K562 treated with DMSO at 1 percent for 24 hours (cell line): ENCODE data around the gene DNAJC30. TPM values are rescaled to one million over a fixed set of nuclear protein-coding genes. Genes with fewer than 3 reads are reported as not detected.

ENCODE experiments used
- total RNA-seq: library from RNA; unstranded; fragments of 300-600 nt; gene quantifications from 2 replicates; pipeline ENCODE4 v1.2.3, GENCODE V29; 2022; ENCODE audit warnings: low read depth; ENCODE audit not compliant: insufficient read depth

DNAJC30 gene
- 7.5 and 8.2 TPM in 2 replicates for total RNA-seq

DNA sequence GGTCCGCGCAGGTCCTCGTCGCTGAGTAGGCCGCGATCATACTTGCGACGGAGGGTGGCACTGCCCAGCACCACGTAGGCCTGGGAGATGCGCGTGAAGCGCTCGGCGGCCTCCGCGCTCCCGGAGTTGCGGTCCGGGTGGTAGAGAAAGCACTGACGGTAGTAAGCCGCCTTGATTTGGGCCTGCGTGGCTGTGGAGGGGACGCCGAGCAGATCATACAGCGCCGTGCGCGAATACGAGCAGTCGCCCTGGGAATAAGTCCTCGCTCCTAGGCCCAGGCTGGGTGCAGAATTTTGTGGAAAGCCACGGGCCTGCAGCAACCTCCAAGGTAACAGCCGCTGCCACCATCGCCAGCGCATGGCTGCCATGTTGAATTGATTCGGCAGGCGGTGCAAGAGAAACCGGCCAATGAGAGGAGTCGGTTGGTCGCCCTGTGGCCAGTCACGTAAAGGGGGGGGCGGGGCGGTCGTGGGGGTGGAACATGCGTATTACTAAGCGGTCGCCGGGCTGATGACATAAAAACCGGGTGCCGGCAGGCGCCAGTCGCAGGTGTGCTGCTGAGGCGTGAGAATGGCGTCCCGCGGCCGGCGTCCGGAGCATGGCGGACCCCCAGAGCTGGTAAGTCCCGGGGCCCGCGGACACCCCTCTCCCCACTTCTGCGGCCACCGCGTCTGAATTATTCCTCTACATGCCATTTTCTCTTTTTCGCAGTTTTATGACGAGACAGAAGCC is at the start of gene DNAJC30, which contains the start of gene BUD23:
TSS of gene DNAJC30 (minus strand) at position 398 of the 732 bp plus-strand sequence. CDS start at position 368, 30 bp downstream.
TSS of gene BUD23 (plus strand) at position 542 of the 732 bp plus-strand sequence. CDS start at position 571, 29 bp downstream.

DNA sequence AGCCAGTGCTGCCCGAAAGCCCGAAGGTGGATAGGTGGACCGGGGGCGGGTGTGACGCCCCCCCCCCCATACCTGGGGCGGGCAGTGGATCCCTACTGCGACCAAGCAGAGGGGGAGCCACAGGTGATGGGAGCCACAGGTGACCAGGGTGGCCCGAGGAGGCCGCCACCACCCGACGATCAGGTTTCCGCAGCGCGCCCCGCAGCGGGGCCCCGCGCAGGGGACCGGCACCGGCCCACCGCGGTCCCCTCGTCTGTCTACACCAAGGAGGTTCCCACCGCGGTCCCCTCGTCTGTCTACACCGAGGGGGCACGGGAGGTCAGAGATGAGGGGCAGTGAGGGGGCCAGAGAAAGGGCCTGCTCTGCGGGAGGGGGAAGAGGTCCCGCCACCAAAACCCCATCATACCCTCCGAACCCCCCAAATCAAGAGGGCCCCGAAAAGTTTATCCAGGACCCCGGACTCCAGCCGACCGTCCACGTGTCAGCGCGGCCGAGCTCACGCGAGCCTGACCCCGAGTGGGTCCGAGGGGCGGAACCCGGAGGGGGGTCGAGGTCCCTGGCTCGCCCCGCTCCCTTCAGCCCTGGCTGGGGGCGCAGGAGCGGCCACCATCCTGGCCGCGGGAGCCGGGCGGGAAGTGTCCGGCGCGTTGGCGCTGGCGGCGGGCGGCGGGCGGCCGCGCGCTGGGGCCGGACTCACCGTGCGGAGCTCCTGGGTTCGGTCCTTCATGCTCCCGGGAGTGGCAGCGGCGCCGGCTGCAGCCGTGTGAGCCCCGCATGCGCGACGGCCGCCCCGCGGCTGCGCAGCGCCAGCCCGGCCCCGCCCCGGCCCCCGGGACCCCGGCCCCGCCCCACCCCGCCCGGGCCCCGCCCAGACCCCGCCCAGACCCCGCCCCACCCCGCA is 35.9 kb upstream of the DNAJC30 start, which contains the start of gene STX1A:
TSS of gene STX1A (minus strand) at position 765 of the 901 bp plus-strand sequence. CDS start at position 727, 38 bp downstream.

DNA sequence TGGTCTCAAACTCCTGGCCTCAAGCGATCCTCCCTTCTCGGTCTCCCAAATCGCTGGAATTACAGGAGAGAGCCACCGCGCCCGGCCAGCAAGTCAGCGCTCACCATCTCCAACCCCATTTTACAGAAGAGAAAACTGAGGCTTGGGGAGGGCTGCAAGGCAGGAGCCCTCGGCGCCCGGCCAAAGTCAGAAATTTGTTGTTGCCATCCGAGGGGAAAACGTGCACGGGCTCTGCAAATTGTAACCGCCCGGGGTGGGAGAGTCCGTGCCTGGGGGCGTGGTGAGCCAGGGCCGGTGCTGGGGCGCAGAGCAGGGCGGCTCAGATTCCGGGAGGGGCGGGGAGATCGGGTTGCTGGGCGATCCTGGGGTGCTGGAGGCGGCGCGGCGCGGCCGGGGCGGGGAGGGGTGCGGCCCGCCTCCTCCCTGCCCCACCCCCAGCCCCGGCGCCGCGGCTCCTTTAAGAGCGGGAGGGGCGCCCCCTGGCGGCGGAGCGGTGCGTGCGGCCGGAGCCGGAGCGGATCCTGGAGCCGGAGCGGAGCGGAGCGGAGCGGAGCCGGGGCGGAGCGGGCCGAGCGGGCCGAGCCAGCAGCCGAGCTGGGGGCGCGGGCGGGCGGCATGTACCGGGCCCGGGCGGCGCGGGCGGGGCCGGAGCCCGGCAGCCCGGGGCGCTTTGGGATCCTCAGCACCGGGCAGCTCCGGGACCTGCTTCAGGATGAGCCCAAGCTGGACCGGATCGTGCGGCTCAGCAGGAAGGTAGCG is 15.7 kb downstream of the DNAJC30 start, which contains the start of gene VPS37D:
TSS of gene VPS37D (plus strand) at position 488 of the 759 bp plus-strand sequence. CDS start at position 616, 128 bp downstream.

Other genes starting within 250 kb of the DNAJC30 start
- 2.4 and 3.2 TPM in 2 replicates for gene FZD9, start 249.7 kb downstream of the DNAJC30 start, total RNA-seq
- 56.9 and 63.3 TPM in 2 replicates for gene BAZ1B, start 161.2 kb downstream of the DNAJC30 start, total RNA-seq
- gene BCL7B, start 125.8 kb downstream of the DNAJC30 start, total RNA-seq, result 95.2 and 104 TPM in 2 replicates
- gene TBL2, start 104.9 kb downstream of the DNAJC30 start, total RNA-seq, result 81.6 and 88.0 TPM in 2 replicates
- gene MLXIPL, start 58.9 kb downstream of the DNAJC30 start, total RNA-seq, result 26.1 and 30.0 TPM in 2 replicates
- gene VPS37D, start 15.6 kb downstream of the DNAJC30 start, total RNA-seq, result 2.7 and 4.3 TPM in 2 replicates
- gene BUD23, start 144 bp upstream of the DNAJC30 start, total RNA-seq, result 116 and 120 TPM in 2 replicates
- gene STX1A, start 36.2 kb upstream of the DNAJC30 start, total RNA-seq, result 11.9 and 16.2 TPM in 2 replicates
- gene ABHD11, start 55.3 kb upstream of the DNAJC30 start, total RNA-seq, result 23.5 and 24.1 TPM in 2 replicates
- not detected in 2 replicates for gene CLDN3, start 86.8 kb upstream of the DNAJC30 start, total RNA-seq
- 0.13 and 0.28 TPM in 2 replicates for gene CLDN4, start 147.5 kb upstream of the DNAJC30 start, total RNA-seq
- gene METTL27, start 159.1 kb upstream of the DNAJC30 start, total RNA-seq, result 0.78 and 1.8 TPM in 2 replicates
- not detected in 2 replicates for gene TMEM270, start 177.7 kb upstream of the DNAJC30 start, total RNA-seq